GM19372 (cell line): ENCODE measurements around the gene GALNT15.

Source experiments
- ATAC-seq: cut with Tn5 transposase; IDR thresholded peaks from one replicate; pipeline ENCODE4 v1.9.1; 2021; ENCODE audit warnings: mild to moderate bottlenecking, low read depth, moderate library complexity; ENCODE audit not compliant: unreplicated experiment

The GALNT15 gene

DNA sequence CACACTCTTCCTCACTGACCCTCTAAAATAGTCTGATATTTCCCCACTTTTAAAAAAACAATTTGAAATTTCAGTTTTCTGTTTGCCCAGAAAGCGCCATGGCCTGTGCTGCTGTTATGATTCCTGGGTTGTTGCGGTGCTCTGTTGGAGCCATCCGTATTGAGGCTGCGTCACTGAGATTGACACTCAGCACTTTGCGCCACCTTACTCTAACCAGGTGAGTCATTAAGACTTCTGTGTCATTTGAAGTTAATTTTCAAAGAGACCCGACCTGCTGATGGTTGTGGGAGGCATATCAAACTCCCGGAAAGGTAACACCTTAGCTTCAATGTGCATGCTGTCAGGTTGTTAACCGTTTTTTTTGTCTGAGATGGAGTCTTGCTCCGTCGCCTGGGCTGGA lies 96.4 kb downstream of the GALNT15 start:
- no peak for ATAC-seq

GRCh38 chr3:16272588-16272987 lies 98.1 kb downstream of the GALNT15 start:
- ATAC-seq = no peak

DNA sequence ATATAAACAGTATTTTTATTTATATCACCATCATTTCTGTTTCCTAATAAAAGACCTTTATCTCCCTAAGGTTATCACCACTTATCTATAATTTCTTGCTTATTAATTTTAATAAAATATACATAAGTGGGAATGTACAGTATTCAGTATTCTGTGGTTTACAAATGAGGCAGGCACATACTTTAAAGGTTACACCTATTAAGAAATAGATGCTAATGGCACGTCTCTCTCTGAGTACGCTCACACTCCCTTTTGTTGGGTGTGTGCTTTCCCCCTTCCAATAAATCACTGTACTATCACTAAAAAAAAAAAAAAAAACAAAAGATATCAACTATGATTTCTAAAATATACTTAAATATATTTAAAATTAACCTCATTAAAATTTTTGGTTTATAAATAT lies 99.4 kb downstream of the GALNT15 start:
- no peak for ATAC-seq

- ATAC-seq = no peak
These were observed 103.0 kb downstream of the GALNT15 start for GRCh38 chr3:16277471-16277870.

GRCh38 chr3:16279010-16279801 lies 104.7 kb downstream of the GALNT15 start:
- no peak for ATAC-seq

- no peak for ATAC-seq
These were observed 106.2 kb downstream of the GALNT15 start for GRCh38 chr3:16280671-16281070.
